Kidney capillary endothelial cell (primary cell): ENCODE results near the gene KRTAP3-3.
"Not testable (repeated sequence)": the region's sequence is repeated elsewhere in the genome, so short reads cannot be mapped to it uniquely, and the experiment has no call there.

ENCODE experiments used
- DNase-seq: peaks from one replicate; pipeline ENCODE4 v3.0.0-alpha.2; 2018; ENCODE audit warnings: low spot score

KRTAP3-3 gene

GRCh38 chr17:41004397-41004796 is 10.4 kb upstream of the KRTAP3-3 start:
- DNase-seq: no peak

GRCh38 chr17:41003926-41004325 is 10.0 kb upstream of the KRTAP3-3 start:
- DNase-seq: no peak

- DNase-seq: no peak
Observed at GRCh38 chr17:41002814-41003213, 8.8 kb upstream of the KRTAP3-3 start.

DNA sequence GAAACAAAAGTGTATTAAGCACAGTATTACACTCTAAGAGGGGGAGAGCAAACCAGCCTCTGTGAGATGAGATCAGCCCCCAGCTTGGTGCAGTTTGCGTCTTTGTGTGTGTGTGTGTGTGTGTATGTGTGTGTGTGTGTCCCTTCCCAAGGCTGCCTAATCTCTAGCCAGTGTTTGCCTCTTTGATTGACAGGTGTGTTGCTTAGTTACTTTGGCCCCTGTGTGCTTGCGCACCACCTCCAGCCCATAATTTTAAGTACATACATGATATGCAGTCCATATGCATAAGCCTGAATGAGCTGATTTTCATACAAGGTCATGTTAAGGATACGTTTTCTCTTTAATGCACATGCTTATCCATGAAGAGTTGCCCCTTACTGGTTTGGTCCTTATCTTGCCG is 7.8 kb upstream of the KRTAP3-3 start:
- DNase-seq: no peak

GRCh38 chr17:40999563-40999962 is 5.6 kb upstream of the KRTAP3-3 start, which contains the start of gene KRTAP3-2:
KRTAP3-2 (minus strand) TSS chr17:40999906; CDS start chr17:40999853, 53 bp downstream.
- DNase-seq: not testable (repeated sequence)

- DNase-seq: no peak
Observed at GRCh38 chr17:40997361-40997760, 3.4 kb upstream of the KRTAP3-3 start.

DNA sequence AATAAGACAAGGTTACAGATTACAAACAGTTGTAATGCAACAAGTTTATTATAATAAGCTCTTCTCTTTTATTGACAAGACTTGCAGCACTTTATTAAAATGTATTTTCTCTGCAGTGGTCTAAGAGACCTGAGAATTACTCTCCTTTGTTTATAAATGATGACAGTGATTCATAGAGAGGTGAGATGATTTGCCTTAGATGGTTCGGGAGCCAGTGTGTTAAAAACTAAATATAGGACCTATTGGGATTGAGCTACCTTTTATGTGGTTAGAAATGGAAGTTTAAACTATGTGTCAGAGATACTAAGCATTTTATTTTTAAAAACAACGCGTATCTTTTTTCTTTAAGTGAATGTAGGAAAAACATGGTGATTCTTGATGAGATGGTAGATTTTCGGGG is 2.9 kb upstream of the KRTAP3-3 start:
- no peak for DNase-seq

GRCh38 chr17:40995116-40995515 is 1.2 kb upstream of the KRTAP3-3 start:
- DNase-seq: no peak

DNA sequence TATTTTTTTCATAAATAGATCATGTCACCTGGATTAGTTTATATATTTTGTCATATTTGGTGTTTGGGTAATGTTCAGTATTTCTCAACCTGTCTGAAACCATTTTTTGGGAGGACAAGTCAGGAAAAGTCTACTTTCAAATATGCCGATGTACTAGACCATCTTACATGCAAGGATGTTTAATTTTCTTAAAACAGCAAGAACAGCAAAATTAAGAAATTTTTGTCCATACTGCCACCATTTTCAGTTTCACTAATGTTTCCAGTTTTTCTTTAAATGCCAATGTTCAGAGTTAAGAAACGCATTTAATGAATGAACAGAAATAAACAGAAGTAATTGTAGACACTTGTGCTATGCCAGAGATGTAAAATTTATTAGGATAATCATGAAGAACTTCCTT is 880 bp downstream of the KRTAP3-3 start:
- no peak for DNase-seq

DNA sequence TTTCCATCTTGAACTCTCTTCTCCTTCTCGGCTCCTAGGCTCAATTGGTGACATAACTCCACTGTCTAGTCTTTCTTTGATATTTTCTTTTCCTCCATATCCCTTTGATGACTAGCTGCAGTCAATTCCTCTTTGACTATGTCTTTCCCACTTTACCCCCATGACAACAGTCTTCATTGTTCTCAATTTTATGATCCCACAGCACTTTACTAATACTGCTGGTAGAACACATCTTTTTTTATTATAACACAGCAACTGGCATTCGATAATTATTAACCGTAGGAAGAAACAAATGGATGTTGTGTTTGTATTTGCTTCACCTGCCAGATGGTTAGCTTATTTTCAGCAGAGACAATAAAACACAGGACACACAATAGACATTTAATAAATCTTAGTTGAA is 1.3 kb downstream of the KRTAP3-3 start:
- no peak for DNase-seq

DNA sequence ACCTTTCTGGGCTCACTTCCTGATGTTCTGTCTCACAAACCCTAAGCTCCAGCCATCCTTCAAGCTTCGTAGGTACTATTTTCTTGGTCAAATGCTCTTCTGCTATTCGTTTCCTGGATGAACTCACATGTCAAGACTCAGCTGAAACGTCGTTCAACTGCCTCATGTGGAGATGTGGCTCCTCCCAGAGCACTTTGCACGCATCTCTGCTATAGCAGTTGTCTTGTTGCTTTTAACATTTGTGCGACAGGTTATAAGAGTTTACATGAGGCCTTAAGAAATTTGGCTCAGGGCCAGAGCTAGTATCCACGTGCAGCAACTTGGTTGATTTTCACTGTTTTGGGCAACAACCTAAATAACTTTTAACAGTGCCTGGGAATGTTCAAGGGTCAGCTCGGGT is 7.0 kb downstream of the KRTAP3-3 start:
- no peak for DNase-seq

DNA sequence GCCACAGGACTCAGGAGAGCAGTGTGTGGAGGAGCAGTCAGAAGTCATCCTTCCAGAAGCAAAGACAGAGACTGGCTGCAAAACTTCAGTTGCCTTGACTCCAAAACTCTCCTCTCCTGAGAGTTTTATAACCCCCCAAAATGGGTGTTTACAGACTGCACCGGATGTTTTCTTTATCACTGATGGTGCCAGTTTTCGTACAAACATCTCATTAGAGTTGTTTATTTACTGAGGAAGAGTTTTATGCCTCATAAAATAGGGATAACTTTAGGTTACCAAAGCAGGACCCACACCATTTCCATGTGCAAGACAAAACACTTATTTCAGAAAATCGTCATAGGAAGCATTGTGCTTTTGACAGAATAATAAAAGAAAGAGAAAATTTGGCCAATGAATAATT is 9.7 kb downstream of the KRTAP3-3 start, which contains the start of gene KRT40:
Gene KRT40 (minus strand): TSS at position 101 of the 400 bp plus-strand sequence. CDS start 53 bp downstream, at position 48.
- no peak for DNase-seq

DNA sequence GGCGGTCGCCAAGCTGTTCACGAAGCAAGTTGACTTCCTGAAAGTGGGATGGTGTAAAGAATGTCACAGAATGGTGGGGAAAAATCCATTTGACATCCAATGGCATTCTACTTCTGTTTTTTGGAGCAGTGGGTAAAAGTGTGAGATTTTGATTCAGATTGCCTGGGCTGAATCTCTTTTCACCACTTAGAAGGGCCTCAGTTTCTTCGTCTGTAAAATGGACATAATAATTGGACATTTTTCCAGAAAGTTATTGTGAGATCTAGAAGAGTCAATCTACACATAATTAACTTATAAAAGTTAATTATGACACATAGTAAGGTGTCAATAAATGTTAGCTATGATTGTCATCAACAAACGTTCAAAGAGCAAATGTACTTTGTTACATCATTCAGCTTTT is 12.8 kb downstream of the KRTAP3-3 start:
- DNase-seq: no peak

- no peak for DNase-seq
Observed at GRCh38 chr17:40980596-40980995, 13.4 kb downstream of the KRTAP3-3 start.

DNA sequence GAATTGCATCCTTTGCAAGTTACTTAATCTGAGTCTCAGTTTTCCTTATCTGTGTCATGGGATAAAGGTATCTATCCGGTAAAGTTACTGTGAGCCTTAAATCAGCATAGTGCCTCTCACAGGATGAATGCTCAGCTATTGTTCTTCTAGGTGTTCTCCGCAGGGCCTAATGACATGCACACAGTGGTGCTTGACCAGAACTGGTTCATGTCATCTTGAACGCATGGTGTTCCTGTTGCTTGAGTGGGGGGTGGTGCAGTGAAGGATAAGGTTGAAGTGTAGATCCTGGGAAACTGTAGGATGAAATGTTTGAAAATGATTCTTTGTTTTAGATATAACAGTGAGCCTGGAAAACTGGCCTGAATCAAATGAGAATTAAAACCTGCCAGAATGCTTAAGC is 13.8 kb downstream of the KRTAP3-3 start:
- no peak for DNase-seq

GRCh38 chr17:40978575-40979151 is 15.3 kb downstream of the KRTAP3-3 start:
- DNase-seq: no peak

- no peak for DNase-seq
Observed at GRCh38 chr17:40975516-40975915, 18.4 kb downstream of the KRTAP3-3 start.

- DNase-seq: no peak
Observed at GRCh38 chr17:40974366-40974765, 19.6 kb downstream of the KRTAP3-3 start.

GRCh38 chr17:40967582-40967981 is 26.4 kb downstream of the KRTAP3-3 start:
- no peak for DNase-seq

DNA sequence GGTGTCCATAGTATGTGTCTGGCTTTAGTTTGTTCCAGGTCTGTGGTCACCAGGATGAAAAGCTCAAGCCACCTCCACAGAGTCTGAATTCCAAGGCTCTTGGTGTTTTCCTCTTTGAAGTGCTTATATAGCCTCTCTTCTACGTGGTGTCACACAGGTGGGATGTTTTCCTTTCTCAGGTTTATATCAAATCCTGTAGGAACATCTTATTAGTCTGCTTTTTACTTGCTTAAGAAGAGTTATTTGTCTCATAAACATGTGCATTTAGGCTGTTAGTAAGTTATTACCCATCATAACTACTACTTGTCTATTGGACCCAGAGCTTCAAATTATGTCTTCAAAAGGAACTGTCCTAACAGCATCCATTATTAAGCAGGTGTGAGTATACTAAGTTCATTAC is 27.1 kb downstream of the KRTAP3-3 start, which contains the start of gene KRT39:
Gene KRT39 (minus strand): TSS at position 101 of the 400 bp plus-strand sequence. CDS start 92 bp downstream, at position 9.
- DNase-seq: no peak

- DNase-seq: peak; percentile 2
Observed at GRCh38 chr17:40963838-40964237, 30.1 kb downstream of the KRTAP3-3 start.

DNA sequence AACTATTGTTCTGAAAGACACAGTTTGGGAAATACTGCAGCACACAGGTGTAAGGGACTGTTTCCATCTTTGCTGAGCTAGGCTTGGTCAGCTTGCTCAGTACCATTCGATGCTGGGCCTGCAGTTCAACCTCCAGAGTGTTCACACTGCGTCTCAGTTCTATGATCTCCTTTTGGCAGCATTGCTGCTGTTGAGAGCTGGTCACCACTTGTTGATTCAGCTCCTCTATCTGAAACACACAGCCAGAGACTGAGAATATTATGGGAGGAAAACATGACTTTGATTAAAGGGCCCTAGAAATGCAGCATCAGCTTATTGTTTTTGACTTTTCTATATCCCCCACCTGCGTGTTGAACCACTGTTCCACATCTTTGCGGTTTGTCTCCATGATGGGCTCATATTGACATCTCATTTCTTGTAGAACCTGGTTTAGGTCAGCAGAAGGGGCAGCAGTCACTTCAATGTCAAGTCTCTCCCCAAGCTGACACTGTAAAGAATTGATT is 31.9 kb downstream of the KRTAP3-3 start:
- no peak for DNase-seq

GRCh38 chr17:40961591-40961990 is 32.4 kb downstream of the KRTAP3-3 start:
- no peak for DNase-seq

DNA sequence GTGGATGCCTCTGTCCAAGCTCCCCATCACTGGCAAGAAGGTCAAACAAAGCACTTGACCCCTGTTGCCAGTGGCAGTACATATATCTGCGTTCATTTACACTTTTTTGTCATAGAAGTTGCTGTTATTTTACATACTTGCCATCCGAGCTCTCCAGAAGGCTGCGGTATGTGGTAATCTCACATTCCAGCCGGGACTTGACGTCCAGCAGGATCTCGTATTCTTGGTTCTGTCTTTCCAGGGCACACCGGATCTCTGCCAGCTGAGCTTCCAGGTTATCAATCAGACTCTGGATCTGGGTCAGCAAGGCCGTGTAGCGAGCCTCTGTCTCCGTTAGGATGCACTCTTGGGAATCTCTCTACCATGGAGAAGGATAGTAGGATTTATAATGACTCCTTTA is 33.8 kb downstream of the KRTAP3-3 start:
- no peak for DNase-seq
